LoVo (cell line): ENCODE measurements around the gene ABHD1.
A peak's percentile ranks its signal among the peaks of the same experiment; 100 is the strongest.

Source experiments
- DNase-seq: peaks from one replicate; pipeline ENCODE4 v3.0.0-alpha.2; 2016; ENCODE audit warnings: low spot score

ABHD1 gene

DNA sequence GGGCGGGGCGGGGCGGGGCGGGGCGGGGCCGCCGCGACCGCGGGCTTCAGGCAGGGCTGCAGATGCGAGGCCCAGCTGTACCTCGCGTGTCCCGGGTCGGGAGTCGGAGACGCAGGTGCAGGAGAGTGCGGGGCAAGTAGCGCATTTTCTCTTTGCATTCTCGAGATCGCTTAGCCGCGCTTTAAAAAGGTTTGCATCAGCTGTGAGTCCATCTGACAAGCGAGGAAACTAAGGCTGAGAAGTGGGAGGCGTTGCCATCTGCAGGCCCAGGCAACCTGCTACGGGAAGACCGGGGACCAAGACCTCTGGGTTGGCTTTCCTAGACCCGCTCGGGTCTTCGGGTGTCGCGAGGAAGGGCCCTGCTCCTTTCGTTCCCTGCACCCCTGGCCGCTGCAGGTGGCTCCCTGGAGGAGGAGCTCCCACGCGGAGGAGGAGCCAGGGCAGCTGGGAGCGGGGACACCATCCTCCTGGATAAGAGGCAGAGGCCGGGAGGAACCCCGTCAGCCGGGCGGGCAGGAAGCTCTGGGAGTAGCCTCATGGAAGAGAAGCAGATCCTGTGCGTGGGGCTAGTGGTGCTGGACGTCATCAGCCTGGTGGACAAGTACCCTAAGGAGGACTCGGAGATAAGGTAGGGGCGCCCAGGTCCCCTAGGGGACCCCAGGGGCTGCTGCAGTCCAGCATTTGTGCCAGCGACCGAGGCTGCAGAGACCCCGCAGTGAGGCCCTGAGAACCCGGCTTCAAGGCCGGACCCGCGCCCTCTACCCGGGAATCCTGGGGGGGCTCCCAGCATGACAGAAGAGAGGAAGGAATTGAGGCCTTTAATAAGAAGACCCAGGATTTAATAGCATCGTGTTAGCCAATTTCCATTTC is 36.7 kb upstream of the ABHD1 start, which contains the start of gene KHK:
Gene KHK, plus strand, starts transcription at position 49 of the 870 bp plus-strand sequence. Its CDS starts 488 bp downstream, at position 537.
- DNase-seq = peak; percentile 45

DNA sequence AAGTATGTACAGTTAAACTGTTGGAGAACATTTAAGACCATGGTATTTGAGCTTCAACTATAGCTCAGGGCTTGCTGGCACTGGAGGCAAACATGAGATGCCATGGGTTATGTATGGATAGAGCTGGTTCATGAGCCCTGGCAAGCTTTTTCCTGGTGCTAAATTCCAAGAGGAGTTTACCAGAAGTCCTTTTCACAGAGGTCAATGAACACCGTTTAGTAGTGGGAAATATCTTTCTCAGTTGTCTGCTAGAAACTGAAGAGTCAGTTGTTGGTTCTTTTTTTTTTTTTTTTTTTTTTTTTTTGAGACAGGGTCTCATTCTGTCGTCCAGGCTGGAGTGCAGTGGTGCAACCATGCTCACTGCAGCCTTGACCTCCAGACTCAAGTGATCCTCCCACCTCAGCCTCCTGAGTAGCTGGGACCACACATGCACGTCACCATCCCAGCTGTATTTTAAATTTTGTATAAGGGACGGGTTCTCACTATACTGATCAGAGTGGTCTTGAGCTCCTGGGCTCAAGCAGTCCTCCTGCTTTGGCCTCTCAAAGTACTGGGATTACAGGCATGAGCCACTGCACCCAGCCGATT is 35.7 kb upstream of the ABHD1 start:
- no peak for DNase-seq

DNA sequence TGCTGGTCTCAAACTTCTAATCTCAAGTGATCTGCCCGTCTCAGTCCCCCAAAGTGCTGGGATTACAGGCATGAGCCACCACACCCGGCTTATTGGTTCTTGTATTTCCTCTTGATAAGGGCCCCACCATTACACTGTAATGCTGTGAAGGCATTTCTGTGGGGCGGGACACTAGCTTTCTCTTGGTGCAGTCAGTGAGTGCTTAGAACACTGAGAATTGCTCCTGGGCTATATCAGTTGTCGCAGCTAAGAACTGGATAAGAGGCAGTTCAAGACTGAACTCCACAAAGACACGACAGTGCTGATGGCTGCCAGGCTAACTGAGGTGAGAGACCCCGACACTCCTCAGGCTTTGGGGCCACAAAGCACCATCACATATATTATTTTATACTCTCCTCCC is 35.0 kb upstream of the ABHD1 start:
- DNase-seq = no peak

DNA sequence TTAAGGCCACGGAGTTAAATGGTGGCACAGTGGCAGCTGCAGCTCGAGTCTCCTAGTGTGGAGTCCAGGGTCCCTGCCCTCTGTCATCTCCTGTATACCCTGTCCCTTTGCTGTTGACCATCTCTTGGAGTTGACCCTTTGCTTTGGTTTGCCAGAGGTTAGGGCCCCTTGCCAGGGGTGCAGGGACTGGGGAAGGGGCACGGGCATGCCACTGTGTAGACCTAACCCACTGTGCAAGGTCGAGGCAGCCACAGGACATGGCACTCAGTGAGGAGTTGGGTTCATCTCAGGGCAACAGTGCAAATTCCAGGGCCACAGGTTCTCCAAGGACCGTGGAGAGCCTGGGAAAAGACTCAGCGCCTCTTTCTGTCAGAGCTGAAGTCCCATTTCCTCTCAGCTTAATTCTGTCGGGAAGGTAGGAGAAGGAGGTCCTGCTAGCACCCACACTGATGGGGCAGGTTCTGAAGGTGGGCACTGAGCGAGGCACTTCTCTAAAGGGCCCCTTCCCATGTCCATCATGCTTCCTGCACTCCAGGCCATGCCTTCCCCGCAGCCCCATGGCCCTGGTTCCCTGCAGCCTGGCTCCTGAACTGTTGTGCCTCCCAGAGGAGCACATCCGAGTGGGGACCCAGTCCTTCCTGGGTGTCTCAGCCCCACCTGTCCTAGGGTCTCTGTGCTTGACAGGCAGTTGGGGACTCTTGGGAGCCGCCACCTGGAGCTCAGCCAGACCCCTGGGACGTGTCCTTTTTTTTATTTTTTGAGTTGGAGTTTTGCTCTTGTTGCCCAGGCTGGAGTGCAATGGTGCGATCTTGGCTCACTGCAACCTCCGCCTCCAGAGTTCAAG is 34.3 kb upstream of the ABHD1 start:
- no peak for DNase-seq

DNA sequence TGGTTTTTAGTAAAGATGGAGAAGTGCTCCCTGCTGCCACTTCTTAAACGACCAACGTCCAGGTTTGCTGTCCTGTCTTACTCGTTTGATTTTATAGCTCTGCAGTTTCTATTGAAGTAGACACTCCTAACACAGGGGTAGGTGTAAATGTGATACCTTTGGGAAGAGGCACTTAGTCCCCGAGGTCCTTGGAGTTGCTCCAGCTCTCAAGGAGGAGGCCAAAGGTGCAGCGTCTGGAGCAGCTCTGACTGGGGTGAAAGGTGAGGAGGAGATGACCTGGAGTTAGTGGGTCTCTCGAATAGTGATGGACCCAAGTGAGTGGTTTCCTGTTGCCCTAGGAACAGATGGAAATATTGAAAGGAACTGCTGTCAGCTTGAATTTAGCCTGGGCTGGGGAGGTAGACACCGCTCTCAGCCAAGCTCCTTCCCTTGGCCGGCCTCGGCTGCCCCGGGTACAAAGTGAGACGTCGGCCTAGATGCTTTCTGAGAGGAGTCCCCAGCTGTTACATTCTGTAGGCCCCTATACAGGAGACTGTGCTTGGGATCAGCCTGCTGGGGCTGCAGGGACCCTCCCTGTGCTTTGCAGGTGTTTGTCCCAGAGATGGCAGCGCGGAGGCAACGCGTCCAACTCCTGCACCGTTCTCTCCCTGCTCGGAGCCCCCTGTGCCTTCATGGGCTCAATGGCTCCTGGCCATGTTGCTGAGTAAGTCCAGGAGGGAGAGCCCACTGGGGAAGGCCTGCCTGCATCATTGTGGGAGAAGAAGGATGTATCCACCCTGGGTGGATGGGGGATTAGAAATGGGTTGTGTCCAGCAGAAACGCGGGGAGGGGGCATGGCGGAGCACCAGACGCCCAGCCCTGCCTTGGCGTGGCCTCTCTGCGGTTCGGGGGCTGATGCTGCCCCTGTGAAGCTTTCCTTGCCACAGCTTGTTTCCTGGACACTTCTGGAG is 31.6 kb upstream of the ABHD1 start:
- DNase-seq = no peak

DNA sequence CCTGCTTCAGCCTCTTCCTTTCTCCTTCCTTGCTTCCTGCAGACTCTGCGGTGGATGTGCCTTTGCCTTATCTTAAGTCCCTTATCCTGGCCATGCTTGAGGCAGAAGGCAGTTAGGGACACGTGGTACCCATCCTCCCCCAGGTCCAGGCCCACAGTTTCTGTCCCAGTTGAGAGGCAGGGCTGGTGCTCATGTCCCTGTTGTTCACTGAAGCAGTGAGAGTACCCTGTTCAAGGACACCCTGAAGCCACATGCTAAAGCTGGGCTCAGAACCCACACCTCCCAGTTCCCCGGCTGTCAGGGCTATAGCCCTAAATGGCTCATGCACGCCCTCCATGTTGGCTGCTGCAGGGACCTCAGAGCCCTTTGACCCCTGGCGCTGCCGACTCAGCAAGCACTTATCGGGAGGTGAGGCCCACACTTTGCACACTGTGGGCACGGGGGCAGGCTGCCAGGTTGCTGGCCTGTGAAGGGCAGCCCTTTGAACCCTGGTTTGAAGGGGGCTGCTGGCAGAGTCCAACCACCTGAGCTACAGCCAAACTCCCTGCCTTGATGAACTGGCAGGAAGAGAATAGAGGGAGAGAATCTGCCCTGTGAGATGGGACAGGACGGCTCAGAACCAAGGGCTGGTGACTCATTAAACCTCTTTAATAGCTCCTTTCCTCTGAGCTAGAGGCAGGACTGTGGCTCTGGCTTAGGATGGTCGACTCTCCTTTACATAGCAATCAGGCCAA is 30.8 kb upstream of the ABHD1 start:
- no peak for DNase-seq

DNA sequence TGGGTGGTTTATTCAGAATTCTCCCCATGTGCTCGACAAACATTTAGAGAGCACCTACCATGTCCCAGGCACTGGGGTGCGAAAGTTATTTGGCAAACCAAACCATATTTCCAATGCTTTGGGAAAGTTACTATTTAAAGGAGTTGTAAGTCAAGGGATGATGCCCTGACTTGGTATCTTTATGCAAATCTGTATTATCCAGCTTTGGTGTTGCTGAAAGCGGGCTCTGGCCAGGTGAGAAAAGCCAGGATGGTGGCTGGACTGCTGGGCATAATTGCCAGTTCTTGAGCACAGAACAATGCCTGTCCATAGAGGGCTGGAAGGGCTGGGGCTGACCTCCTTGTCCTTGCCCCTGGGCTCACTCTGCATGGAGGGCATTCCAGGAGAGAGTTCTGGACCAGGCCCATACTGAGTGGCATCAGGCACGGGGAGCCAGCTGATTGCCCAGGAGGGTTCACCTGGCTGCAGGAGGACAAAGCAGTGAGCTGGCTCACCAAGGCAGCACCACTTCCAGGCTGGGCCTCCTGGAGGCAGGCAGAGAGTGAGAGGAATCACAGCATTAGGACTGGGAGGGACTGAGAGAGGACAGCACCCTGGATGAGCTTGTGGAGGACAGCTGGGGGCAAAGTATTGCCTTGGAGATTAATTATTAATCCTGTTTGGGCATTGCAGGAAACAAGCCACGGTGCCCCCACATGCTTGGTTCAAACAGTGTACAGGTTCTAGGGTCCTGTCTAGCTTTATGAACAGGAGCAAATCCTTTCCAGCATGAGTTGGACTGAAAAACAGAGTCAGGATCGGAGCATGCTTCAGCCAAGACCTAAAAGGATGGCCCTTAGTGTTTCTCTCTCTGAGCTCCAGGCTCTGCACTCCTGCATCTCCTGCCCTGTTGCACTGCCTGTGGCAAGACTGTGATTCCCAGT is 29.9 kb upstream of the ABHD1 start:
- DNase-seq = no peak

DNA sequence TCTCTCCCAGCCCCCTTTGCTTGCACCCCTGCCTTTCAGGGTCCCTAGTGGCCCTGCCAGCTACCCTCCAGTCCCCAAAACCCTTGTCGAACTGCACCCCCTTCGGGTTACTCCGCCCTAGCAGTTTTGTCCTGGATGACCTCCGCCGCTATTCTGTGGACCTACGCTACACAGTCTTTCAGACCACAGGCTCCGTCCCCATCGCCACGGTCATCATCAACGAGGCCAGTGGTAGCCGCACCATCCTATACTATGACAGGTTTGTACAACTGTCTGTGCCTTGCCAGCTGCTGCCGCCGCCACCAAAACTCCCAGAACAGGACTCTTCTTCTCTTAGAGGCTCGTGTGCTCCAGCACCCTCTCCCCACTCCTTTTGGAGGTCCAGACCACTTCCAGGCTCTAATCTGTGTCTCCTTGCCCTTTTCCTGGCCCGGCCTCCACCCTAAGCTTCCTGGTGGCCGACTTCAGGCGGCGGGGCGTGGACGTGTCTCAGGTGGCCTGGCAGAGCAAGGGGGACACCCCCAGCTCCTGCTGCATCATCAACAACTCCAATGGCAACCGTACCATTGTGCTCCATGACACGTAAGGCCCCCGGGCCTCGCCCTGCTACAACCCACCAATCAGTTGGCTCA is 29.1 kb upstream of the ABHD1 start:
- DNase-seq = no peak

DNA sequence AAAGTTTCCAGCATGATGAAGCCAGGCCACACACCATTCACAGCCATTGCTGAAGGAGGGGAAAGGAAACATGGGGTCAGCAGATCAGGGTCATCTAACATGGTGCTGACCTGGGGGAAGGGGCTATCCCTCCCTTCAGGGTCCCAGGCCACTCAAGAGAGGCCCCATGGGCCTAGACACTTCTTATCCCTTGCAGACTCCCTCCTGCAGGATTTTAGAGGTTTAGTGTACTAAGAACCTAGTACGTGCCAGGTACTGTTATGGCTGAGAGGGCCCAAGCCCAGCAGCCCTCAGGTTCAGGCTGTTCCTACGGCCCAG is 28.2 kb upstream of the ABHD1 start:
- DNase-seq = no peak

DNA sequence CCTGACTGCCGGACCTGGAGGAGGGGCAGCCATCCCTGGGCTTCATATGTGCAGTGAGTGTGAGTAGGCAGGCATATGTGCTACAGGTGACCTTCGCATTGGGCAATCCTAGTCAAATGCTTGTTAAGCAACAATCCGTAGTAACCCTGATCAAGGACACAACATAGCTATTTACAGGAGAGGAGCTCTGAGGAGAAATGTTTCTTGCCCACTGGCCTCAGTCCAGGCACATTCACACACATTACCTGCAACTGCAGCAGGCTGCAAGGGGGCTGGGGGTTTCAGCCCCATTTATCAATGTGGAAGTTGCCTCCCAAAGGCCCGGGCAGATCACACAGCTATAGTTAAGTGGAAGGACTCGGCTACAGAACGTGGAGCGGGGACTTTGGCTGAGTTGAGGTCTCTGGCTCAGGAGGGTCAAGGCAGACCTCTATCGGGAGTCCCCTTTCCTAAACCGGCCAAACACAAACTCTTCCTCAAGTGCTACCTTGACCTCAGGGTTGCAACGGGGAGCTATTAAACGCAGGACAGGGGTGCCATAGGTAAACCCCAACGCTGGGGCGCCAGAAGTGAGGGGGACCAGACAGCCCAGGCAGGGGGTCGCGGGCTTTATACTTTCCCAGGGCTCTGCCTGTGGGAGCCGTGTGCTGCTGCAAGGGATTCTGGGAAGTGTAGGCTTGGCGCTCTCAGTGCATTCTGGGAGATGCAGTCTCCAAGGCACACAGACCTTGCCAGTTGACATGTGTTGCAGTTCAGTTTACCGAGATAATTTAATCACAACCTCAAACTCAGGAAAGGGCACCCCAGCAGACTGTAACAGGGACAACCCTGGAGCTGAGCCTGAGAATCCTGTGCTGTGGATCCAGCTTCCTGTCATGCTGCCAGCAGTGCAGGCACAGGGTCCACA is 27.6 kb upstream of the ABHD1 start:
- DNase-seq = no peak

DNA sequence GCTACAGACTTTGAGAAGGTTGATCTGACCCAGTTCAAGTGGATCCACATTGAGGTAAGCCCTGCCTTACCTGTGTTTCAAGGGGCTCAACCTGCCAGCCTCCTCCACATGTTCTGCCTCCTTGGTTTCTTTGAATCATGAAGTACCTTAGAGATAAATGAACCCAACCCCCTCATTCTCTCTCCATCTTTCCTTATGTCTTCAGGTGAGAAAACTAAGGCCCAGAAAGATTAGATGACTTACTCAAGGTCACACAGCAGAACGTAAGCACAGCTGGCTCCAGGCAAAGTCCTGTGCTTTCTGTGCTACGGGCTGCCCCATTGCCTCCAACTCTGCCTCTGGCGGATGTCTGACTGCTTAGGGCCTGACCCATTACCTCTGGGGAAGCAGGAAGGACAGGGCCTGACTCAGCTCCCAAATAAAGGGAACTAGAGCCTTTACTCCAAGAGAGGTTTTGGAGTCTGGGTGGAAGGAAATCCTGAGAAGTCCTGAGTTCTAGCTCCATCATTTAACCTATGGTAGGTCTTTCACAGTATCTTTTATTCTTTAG is 26.8 kb upstream of the ABHD1 start:
- no peak for DNase-seq

DNA sequence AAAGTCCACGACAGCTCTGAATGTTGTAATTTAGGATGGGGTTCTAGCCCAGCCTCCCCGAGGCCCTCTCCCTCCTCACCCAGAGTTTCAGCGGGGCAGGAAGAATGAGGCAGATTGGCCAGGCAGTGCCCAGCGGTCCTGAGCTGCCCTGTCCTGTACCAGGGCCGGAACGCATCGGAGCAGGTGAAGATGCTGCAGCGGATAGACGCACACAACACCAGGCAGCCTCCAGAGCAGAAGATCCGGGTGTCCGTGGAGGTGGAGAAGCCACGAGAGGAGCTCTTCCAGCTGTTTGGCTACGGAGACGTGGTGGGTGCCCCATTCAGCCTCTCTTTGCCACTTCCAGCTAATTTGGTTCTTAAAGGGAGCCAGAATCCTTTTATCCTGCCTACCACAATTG is 26.3 kb upstream of the ABHD1 start:
- DNase-seq = no peak

DNA sequence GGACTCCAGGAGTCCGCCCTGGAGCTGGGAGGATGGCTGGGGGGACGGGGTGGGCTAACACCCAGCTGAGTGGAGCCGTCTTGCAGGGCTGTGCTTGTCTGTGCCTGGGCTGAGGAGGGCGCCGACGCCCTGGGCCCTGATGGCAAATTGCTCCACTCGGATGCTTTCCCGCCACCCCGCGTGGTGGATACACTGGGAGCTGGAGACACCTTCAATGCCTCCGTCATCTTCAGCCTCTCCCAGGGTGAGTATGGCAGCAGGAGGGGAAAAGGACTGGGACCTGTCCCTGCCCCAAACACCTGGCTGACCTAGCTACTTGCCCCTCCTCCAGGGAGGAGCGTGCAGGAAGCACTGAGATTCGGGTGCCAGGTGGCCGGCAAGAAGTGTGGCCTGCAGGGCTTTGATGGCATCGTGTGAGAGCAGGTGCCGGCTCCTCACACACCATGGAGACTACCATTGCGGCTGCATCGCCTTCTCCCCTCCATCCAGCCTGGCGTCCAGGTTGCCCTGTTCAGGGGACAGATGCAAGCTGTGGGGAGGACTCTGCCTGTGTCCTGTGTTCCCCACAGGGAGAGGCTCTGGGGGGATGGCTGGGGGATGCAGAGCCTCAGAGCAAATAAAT is 24.2 kb upstream of the ABHD1 start:
- no peak for DNase-seq

DNA sequence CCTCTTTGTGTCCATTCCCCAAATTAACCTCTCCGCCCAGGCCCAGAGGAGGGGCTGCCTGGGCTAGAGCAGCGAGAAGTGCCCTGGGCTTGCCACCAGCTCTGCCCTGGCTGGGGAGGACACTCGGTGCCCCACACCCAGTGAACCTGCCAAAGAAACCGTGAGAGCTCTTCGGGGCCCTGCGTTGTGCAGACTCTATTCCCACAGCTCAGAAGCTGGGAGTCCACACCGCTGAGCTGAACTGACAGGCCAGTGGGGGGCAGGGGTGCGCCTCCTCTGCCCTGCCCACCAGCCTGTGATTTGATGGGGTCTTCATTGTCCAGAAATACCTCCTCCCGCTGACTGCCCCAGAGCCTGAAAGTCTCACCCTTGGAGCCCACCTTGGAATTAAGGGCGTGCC is 23.6 kb upstream of the ABHD1 start:
- no peak for DNase-seq

DNA sequence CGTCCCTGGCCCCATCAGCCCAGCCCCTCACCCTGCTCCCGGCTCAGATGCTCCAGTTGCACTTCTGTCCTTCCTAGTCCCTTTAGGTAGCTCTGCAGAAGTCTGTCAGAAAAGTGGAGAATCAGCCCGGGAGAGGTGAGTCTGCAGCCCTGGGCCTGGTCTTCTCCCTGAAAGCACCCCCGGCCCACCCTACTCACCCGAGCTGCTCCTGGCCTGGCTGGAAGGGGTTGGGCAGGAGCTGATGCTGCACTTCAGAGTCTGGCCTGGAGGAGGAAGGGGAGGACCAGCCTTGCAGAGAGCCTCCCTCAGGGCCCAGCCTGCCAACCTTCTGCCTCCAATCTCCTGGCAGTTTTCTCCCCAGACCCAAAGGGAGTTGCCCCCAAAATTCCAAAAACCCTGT is 21.3 kb upstream of the ABHD1 start:
- no peak for DNase-seq

DNA sequence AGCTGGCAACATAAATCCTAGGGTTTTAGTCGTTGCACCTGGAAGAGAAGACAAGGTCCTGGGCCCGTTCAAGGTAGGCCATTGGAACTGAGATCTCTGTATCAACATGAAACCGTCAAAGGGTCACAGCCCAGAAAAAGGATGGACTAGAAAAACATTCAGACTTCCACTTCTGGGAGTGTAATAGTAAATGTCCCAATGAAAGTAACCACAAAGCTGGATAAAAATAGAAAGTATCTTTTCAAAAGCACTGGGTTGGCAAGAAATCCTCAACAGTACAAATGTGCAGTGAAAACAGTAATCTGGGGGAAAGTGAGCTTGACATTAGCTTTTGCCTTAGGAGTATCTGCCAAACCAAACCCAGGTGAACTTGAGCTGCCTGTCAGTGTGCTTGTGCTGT is 17.6 kb upstream of the ABHD1 start:
- no peak for DNase-seq

DNA sequence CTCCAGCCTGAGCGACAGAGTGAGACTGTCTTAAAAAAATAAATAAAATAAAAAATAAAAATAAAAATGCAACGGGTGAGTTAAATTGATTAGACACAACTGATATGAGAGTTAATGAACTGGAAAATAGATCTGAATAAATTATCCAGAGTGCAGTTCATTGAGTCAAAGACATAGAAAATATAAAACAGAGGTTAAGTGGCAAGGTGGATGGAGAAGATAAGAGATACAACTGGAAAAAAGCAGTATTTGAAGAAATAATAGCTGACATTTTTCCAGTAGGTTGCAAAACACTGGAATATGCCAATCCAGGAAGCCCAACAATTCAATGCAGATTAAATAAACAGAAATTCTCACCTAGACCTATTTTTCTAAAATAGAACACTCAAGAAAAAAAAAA is 15.4 kb upstream of the ABHD1 start:
- no peak for DNase-seq

DNA sequence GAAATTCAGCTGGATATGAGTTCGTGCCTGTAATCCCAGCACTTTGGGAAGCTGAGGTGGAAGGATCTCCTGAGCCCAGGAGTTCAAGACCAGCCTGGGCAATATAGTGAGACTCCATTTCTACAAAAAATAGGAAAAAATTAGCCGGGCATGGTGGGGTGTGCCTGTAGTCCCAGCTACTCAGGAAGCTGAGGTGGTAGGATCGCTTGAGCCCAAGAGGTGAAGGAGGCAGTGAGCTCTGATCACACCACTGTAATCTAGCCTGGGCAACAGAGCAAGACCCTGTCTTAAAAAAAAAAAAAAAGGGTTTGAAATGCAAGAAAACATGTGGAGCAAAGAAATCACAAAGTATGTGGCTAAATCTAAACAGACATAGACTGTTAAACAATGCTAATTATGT is 14.5 kb upstream of the ABHD1 start:
- DNase-seq = no peak
